Measurements from ENCODE around the gene FMN2. TPM values are rescaled to one million over a fixed set of nuclear protein-coding genes. Genes with fewer than 3 reads are reported as not detected.

Gene FMN2
- polyA plus RNA-seq, 3 donors = 4.7 to 6.5 (median 4.9) TPM

GRCh38 chr1:240491796-240492195 lies 400.1 kb downstream of the FMN2 start:
- DNase-seq = no peak

GRCh38 chr1:240492832-240493440 lies 401.3 kb downstream of the FMN2 start:
- DNase-seq = no peak

GRCh38 chr1:240495601-240496000 lies 403.9 kb downstream of the FMN2 start:
- DNase-seq = no peak

- DNase-seq = no peak
Observed at GRCh38 chr1:240496356-240496755, 404.7 kb downstream of the FMN2 start.

GRCh38 chr1:240496941-240497340 lies 405.3 kb downstream of the FMN2 start:
- DNase-seq = no peak

GRCh38 chr1:240497908-240498307 lies 406.2 kb downstream of the FMN2 start:
- no peak for DNase-seq

- no peak for DNase-seq
Observed at GRCh38 chr1:240498335-240498734, 406.7 kb downstream of the FMN2 start.

GRCh38 chr1:240499012-240499411 lies 407.3 kb downstream of the FMN2 start:
- no peak for DNase-seq

- DNase-seq = no peak
Observed at GRCh38 chr1:240500647-240501046, 409.0 kb downstream of the FMN2 start.

- no peak for DNase-seq
Observed at GRCh38 chr1:240501115-240501514, 409.4 kb downstream of the FMN2 start.

- no peak for DNase-seq
Observed at GRCh38 chr1:240503036-240503435, 411.4 kb downstream of the FMN2 start.

- no peak for DNase-seq
Observed at GRCh38 chr1:240503558-240503957, 411.9 kb downstream of the FMN2 start.

- no peak for DNase-seq
Observed at GRCh38 chr1:240506176-240506575, 414.5 kb downstream of the FMN2 start.

- DNase-seq = no peak
Observed at GRCh38 chr1:240508201-240508600, 416.5 kb downstream of the FMN2 start.

- DNase-seq = no peak
Observed at GRCh38 chr1:240508950-240509349, 417.3 kb downstream of the FMN2 start.

GRCh38 chr1:240511789-240512188 lies 420.1 kb downstream of the FMN2 start:
- no peak for DNase-seq

GRCh38 chr1:240515505-240515904 lies 423.8 kb downstream of the FMN2 start:
- no peak for DNase-seq

GRCh38 chr1:240516069-240516468 lies 424.4 kb downstream of the FMN2 start:
- DNase-seq = no peak

- no peak for DNase-seq
Observed at GRCh38 chr1:240517891-240518290, 426.2 kb downstream of the FMN2 start.

- DNase-seq = no peak
Observed at GRCh38 chr1:240522122-240522822, 430.6 kb downstream of the FMN2 start.

- no peak for DNase-seq
Observed at GRCh38 chr1:240524356-240525069, 432.8 kb downstream of the FMN2 start.

Data from renal pelvis (tissue), 4 donors.